ENCODE data around the gene PTBP2.
"Not testable (repeated sequence)": the region's sequence is repeated elsewhere in the genome, so short reads cannot be mapped to it uniquely, and the experiment has no call there.

PTBP2 gene

GRCh38 chr1:96747565-96747964 is 26.0 kb downstream of the PTBP2 start:
- no peak overlapping the region for H3K27ac ChIP-seq
- DNase-seq (ENCODE audit: low spot score): no peak
- CTCF ChIA-PET: interaction anchor here (0.7 kb wide), 1 partner anchor 1264 kb away, joined by 3 read pairs; no protein-coding TSS in a partner anchor
- POLR2A ChIA-PET (ENCODE audit: low non-redundant PET): no interaction called here
- no peak for TF ChIP-seq CTCF (conservative IDR thresholded peaks at IDR 0.05; ENCODE audit: low read depth)

- POLR2A ChIA-PET (ENCODE audit: low non-redundant PET): no interaction called here
- H3K27ac ChIP-seq: no peak overlapping the region
- TF ChIP-seq CTCF (conservative IDR thresholded peaks at IDR 0.05; ENCODE audit: low read depth): no peak
- CTCF ChIA-PET: interaction anchor here (0.7 kb wide), 1 partner anchor 1264 kb away, joined by 3 read pairs; no protein-coding TSS in a partner anchor
- no peak for DNase-seq (ENCODE audit: low spot score)
Measured at GRCh38 chr1:96748078-96748477, 26.5 kb downstream of the PTBP2 start.

GRCh38 chr1:96749618-96750017 is 28.0 kb downstream of the PTBP2 start:
- no peak for DNase-seq (ENCODE audit: low spot score)
- ChIA-PET CTCF (interaction anchor here (0.5 kb wide), 1 partner anchor 67 kb away, joined by 3 read pairs; no protein-coding TSS in a partner anchor), POLR2A (ENCODE audit: low non-redundant PET) (no interaction called here)
- no peak overlapping the region for H3K27ac ChIP-seq
- TF ChIP-seq CTCF (conservative IDR thresholded peaks at IDR 0.05; ENCODE audit: low read depth): no peak

GRCh38 chr1:96752394-96752793 is 30.8 kb downstream of the PTBP2 start:
- H3K27ac ChIP-seq: no peak overlapping the region
- ChIA-PET CTCF (no interaction called here), POLR2A (ENCODE audit: low non-redundant PET) (no interaction called here)
- no peak for DNase-seq (ENCODE audit: low spot score)
- TF ChIP-seq CTCF (conservative IDR thresholded peaks at IDR 0.05; ENCODE audit: low read depth): no peak

GRCh38 chr1:96756789-96757188 is 35.2 kb downstream of the PTBP2 start:
- ChIA-PET POLR2A (ENCODE audit: low non-redundant PET) (no interaction called here), CTCF (interaction anchor here (0.6 kb wide), 1 partner anchor 136 kb away, joined by 3 read pairs; no protein-coding TSS in a partner anchor)
- TF ChIP-seq CTCF (conservative IDR thresholded peaks at IDR 0.05; ENCODE audit: low read depth): no peak
- H3K27ac ChIP-seq: no peak overlapping the region
- no peak for DNase-seq (ENCODE audit: low spot score)

GRCh38 chr1:96762586-96762985 is 41.0 kb downstream of the PTBP2 start:
- H3K27ac ChIP-seq; DNase-seq (ENCODE audit: low spot score); POLR2A ChIA-PET (ENCODE audit: low non-redundant PET); CTCF ChIA-PET: not testable (repeated sequence)

- CTCF ChIA-PET: no interaction called here
- no peak for TF ChIP-seq CTCF (conservative IDR thresholded peaks at IDR 0.05; ENCODE audit: low read depth)
- H3K27ac ChIP-seq: no peak overlapping the region
- DNase-seq (ENCODE audit: low spot score): no peak
- POLR2A ChIA-PET (ENCODE audit: low non-redundant PET): no interaction called here
Measured at GRCh38 chr1:96763514-96763913, 41.9 kb downstream of the PTBP2 start.

Data from RWPE1 (cell line).